ENCODE measurements around the gene MAP1LC3A. TPM values are rescaled to one million over a fixed set of nuclear protein-coding genes. Genes with fewer than 3 reads are reported as not detected.
A peak's percentile ranks its signal among the peaks of the same experiment; 100 is the strongest.

MAP1LC3A gene
- total and polyA plus RNA-seq, 2 donors (not counting 3 experiments of a cell fraction or from before 2014, with no cell fraction given), result 32.1 to 39.8 TPM

GRCh38 chr20:34515484-34516246, 42.9 kb upstream of the MAP1LC3A start:
- ChIA-PET POLR2A (interaction anchor here (0.7 to 2.5 kb wide), 3 partner anchors 10 to 153 kb away, joined by 3 to 7 read pairs (median 5); partner anchors contain the start of gene ITCH), CTCF (interaction anchor here (0.9 to 3.0 kb wide), 9 partner anchors 10 to 261 kb away, joined by 3 to 54 read pairs (median 4); no protein-coding TSS in a partner anchor)
- Histone ChIP-seq H3K9me1 (replicated peaks; ENCODE audit: control insufficient read depth, extremely low read depth, insufficient read depth, low read length) (no peaks in the 10 kb centered on the region), H3K4me1 (ENCODE audit: control insufficient read depth, extremely low read depth, insufficient read depth, low read length) (peaks cover 16% of the 10 kb centered on the region), H3K79me2 (ENCODE audit: control insufficient read depth, insufficient read depth, low read length) (peaks cover 41% of the 10 kb centered on the region), H4K20me1 (replicated peaks; ENCODE audit: control insufficient read depth, extremely low read depth, insufficient read depth, low read length) (no peaks in the 10 kb centered on the region), H3K27ac (ENCODE audit: insufficient read depth, low read depth, low read length) (peak overlapping the region; percentile 76), H3K36me3 (ENCODE audit: control insufficient read depth in 2 of 2, extremely low read depth in 1 of 2, insufficient read depth in 2 of 2, low read length in 2 of 2) (peaks cover 0 to 3% of the 10 kb centered on the region in 2 experiments), H3K4me3 (replicated peaks in 1 of 3; ENCODE audit: insufficient read depth in 1 of 3, low read depth in 1 of 3, low read length in 3 of 3) (peak overlapping the region; percentile 20 to 92 (median 79)), H3K4me2 (ENCODE audit: insufficient read depth, low read length) (peak overlapping the region; percentile 48), H3K9ac (replicated peaks; ENCODE audit: extremely low read depth, insufficient read depth, low read length) (peak overlapping the region; percentile 84), H3K27me3 (ENCODE audit: control insufficient read depth in 2 of 2, insufficient read depth in 2 of 2, low read length in 2 of 2) (no peaks in the 10 kb centered on the region), H3K9me3 (replicated peaks; ENCODE audit: control insufficient read depth, insufficient read depth, low read length) (no peaks in the 10 kb centered on the region), H2AFZ (ENCODE audit: low read depth, low read length) (peak overlapping the region; percentile 2)
- BruUV-seq (replicated peaks), result TSS peak; percentile 61
- dilution Hi-C loops (cut with MboI; ENCODE audit: extremely low pct_ligation_motif_present, low sequenced_read_pairs) (no loop called here), intact Hi-C loops (cut with micrococcal nuclease) (loop anchor here (1.0 kb wide), 1 partner anchor 11 kb away; no protein-coding TSS in a partner anchor)
- FAIRE-seq (peak; percentile 4), DNase-seq (ENCODE audit: low read depth, low spot score) (no peak)
- TF ChIP-seq MYC (IDR thresholded peaks at IDR 0.05; ENCODE audit: low read depth, low read length), result no peak
- TF ChIP-seq POLR2AphosphoS5 (IDR thresholded peaks at IDR 0.05; ENCODE audit: insufficient read depth, low read depth, low read length), result no peak
- no peak for TF ChIP-seq CTCF (IDR thresholded peaks at IDR 0.05; ENCODE audit: extremely low read depth in 1 of 2, insufficient read depth in 1 of 2, low read depth in 1 of 2, low read length in 2 of 2)
- no peak for TF ChIP-seq POLR2A (IDR thresholded peaks at IDR 0.05; ENCODE audit: low read depth, low read length)
- no peak for TF ChIP-seq JUN (IDR thresholded peaks at IDR 0.05; ENCODE audit: borderline replicate concordance, insufficient read depth, insufficient read length, low read depth)
- TF ChIP-seq MAX (IDR thresholded peaks at IDR 0.05; ENCODE audit: insufficient read depth, insufficient read length), result no peak
- no peak for TF ChIP-seq EZH2 (IDR thresholded peaks at IDR 0.05; ENCODE audit: borderline replicate concordance, low read depth, low read length, severe bottlenecking)
- TF ChIP-seq FOS (IDR thresholded peaks at IDR 0.05; ENCODE audit: borderline replicate concordance, insufficient read depth, low read length), result no peak
- TF ChIP-seq GATA2 (IDR thresholded peaks at IDR 0.05; ENCODE audit: insufficient read depth, insufficient read length, low read depth, low read length), result no peak

Measured in endothelial cell of umbilical vein (primary cell).